ENCODE data around the gene HSH2D. TPM values are rescaled to one million over a fixed set of nuclear protein-coding genes. Genes with fewer than 3 reads are reported as not detected.

The HSH2D gene
- total and polyA plus RNA-seq, 9 of the 15 experiments (the other 6 are each of a cell fraction or from before 2014, with no cell fraction given) = 0.03 to 1.1 (median 0.35) TPM; not detected in 1

DNA sequence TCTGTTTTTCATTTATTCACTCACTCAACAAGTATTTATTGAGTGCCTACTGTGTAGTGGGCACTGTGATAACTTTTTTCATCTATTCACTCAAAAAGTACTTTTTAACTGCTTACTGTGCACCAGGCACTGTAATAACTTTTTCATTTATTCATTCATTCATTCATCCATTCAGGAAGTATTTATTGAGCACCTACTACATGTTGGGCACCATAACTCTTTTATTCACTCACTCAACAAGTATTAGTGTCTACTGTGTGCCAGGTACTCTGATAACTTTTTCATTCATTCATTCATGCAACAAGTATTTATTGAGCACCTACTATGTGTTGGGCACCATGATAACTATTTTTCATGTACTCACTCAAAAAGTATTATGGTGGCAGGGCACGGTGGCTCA lies 22.9 kb downstream of the HSH2D start (continued):
- TF ChIP-seq ETV6 (IDR thresholded peaks at IDR 0.05; ENCODE audit: borderline replicate concordance in 1 of 2, low read depth in 2 of 2, low read length in 1 of 2) (no peak), ETV6 (CRISPR knock-in tag; IDR thresholded peaks at IDR 0.05; ENCODE audit: borderline replicate concordance) (no peak), FOXA1 (IDR thresholded peaks at IDR 0.05; ENCODE audit: borderline replicate concordance) (no peak), SNIP1 (IDR thresholded peaks at IDR 0.05; ENCODE audit: low read depth) (no peak), BCOR (IDR thresholded peaks at IDR 0.05) (peak; percentile 35; the same call in 1 of the 2 replicates), ZNF24 (IDR thresholded peaks at IDR 0.05) (peak; percentile 90), PPARD (CRISPR knock-in tag; IDR thresholded peaks at IDR 0.05) (no peak), ZNF274 (IDR thresholded peaks at IDR 0.05; ENCODE audit: borderline replicate concordance, low read depth, low read length) (no peak), ETV1 (tag; conservative IDR thresholded peaks at IDR 0.05; ENCODE audit: low read depth) (peak; percentile 35; the same call in 1 of the 2 replicates), ARHGAP35 (IDR thresholded peaks at IDR 0.05; ENCODE audit: partially characterized antibody) (no peak), PRMT5 (CRISPR knock-in tag; IDR thresholded peaks at IDR 0.05) (no peak)
- TF ChIP-seq, protein P1, sequence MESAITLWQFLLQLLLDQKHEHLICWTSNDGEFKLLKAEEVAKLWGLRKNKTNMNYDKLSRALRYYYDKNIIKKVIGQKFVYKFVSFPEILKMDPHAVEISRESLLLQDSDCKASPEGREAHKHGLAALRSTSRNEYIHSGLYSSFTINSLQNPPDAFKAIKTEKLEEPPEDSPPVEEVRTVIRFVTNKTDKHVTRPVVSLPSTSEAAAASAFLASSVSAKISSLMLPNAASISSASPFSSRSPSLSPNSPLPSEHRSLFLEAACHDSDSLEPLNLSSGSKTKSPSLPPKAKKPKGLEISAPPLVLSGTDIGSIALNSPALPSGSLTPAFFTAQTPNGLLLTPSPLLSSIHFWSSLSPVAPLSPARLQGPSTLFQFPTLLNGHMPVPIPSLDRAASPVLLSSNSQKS (CRISPR knock-in tag; IDR thresholded peaks at IDR 0.05) = no peak

DNA sequence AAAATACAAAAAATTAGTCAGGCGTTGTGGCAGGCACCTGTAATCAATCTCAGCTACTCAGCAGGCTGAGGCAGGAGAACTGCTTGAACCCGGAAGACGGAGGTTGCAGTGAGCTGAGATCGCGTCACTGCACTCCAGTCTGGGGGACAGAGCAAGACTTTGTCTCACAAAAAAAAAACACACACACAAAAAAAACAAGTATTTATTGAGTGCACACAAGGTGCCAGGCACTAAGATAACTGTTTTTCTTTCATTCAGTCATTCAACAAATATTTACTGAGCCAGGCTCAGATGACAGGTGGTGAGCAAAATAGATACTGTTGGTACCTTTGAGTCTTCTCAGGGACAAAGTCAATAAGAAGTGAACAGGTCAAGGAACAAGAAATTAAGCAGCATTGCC lies 23.6 kb downstream of the HSH2D start:
- intact Hi-C loops (cut with micrococcal nuclease) = no loop called here
- TF ChIP-seq, protein P2, sequence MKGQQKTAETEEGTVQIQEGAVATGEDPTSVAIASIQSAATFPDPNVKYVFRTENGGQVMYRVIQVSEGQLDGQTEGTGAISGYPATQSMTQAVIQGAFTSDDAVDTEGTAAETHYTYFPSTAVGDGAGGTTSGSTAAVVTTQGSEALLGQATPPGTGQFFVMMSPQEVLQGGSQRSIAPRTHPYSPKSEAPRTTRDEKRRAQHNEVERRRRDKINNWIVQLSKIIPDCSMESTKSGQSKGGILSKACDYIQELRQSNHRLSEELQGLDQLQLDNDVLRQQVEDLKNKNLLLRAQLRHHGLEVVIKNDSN (CRISPR knock-in tag; IDR thresholded peaks at IDR 0.05) = no peak
- no peak for TF ChIP-seq FOXJ2 (tag; IDR thresholded peaks at IDR 0.05)
- TF ChIP-seq, protein P3, sequence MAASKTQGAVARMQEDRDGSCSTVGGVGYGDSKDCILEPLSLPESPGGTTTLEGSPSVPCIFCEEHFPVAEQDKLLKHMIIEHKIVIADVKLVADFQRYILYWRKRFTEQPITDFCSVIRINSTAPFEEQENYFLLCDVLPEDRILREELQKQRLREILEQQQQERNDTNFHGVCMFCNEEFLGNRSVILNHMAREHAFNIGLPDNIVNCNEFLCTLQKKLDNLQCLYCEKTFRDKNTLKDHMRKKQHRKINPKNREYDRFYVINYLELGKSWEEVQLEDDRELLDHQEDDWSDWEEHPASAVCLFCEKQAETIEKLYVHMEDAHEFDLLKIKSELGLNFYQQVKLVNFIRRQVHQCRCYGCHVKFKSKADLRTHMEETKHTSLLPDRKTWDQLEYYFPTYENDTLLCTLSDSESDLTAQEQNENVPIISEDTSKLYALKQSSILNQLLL (CRISPR knock-in tag; IDR thresholded peaks at IDR 0.05; ENCODE audit: borderline replicate concordance) = no peak
- TF ChIP-seq SP2 (IDR thresholded peaks at IDR 0.05; ENCODE audit: extremely low read depth, low read depth, low read length, poor library complexity, severe bottlenecking) = no peak
- TF ChIP-seq, protein P1 (CRISPR knock-in tag; IDR thresholded peaks at IDR 0.05) = no peak
- TF ChIP-seq, protein P4, sequence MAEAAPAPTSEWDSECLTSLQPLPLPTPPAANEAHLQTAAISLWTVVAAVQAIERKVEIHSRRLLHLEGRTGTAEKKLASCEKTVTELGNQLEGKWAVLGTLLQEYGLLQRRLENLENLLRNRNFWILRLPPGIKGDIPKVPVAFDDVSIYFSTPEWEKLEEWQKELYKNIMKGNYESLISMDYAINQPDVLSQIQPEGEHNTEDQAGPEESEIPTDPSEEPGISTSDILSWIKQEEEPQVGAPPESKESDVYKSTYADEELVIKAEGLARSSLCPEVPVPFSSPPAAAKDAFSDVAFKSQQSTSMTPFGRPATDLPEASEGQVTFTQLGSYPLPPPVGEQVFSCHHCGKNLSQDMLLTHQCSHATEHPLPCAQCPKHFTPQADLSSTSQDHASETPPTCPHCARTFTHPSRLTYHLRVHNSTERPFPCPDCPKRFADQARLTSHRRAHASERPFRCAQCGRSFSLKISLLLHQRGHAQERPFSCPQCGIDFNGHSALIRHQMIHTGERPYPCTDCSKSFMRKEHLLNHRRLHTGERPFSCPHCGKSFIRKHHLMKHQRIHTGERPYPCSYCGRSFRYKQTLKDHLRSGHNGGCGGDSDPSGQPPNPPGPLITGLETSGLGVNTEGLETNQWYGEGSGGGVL (CRISPR knock-in tag; IDR thresholded peaks at IDR 0.05) = no peak

More for the DNA sequence above, 23.6 kb downstream of the HSH2D start:
- ATAC-seq (no peak), DNase-seq (ENCODE audit: extremely low read depth in 1 of 4, low spot score in 3 of 4) (no peak), FAIRE-seq (no peak)
- WGBS (ENCODE audit: insufficient coverage, low coverage, missing lambda C conversion rate) = 60% methylated on average over 5 of the region's 5 CpGs
- H3K27me3 ChIP-seq (ENCODE audit: control insufficient read depth in 2 of 2, insufficient read depth in 2 of 2, low read length in 2 of 2) = peaks cover 0 to under 1% of the 10 kb centered on the region in 2 experiments; a peak in 1 of 5 replicates
- no peak overlapping the region for H3K27ac ChIP-seq (ENCODE audit: extremely low read depth, low read depth, low read length)
- BruUV-seq (replicated peaks) = no TSS peak
- no peaks in the 10 kb centered on the region for H4K20me1 ChIP-seq (replicated peaks; ENCODE audit: control insufficient read depth, insufficient read depth, low read length)
- POLR2A ChIA-PET = no interaction called here
- H3K9me1 ChIP-seq (ENCODE audit: control insufficient read depth, insufficient read depth, low read length) = no peaks in the 10 kb centered on the region
- no peaks in the 10 kb centered on the region for H3K36me3 ChIP-seq (ENCODE audit: control insufficient read depth, insufficient read depth, low read length)
- in situ Hi-C loops (cut with MboI) = no loop called here
- H3K79me2 ChIP-seq (ENCODE audit: control insufficient read depth, insufficient read depth, low read length) = no peaks in the 10 kb centered on the region
- no peak overlapping the region for H2AFZ ChIP-seq (ENCODE audit: low read depth, low read length)
- H3K9ac ChIP-seq (ENCODE audit: insufficient read depth in 1 of 2, low read depth in 2 of 2, low read length in 2 of 2) = no peak overlapping the region
- H3K4me3 ChIP-seq = no peak overlapping the region
- H3K4me2 ChIP-seq (ENCODE audit: insufficient read depth, low read length) = no peak overlapping the region
- CTCF ChIA-PET (ENCODE audit: low intra/inter-chr PET ratio) = no interaction called here
- H3K9me3 ChIP-seq (replicated peaks; ENCODE audit: control insufficient read depth, insufficient read depth, low read depth, low read length) = peaks cover 3% of the 10 kb centered on the region; the same call in 1 of the 2 replicates
- no peaks in the 10 kb centered on the region for H3K4me1 ChIP-seq (replicated peaks in 1 of 2; ENCODE audit: control insufficient read depth in 2 of 2, insufficient read depth in 2 of 2, low read length in 2 of 2)

Measured in K562 (cell line).